KMS-11 (cell line): Measurements from ENCODE around the gene SLC17A7.

Experiments used
- H2AFZ ChIP-seq: fragments of 200-600 bp; sonication (generic); 2 replicates; pipeline ENCODE4 v1.6.1; 2016; ENCODE audit warnings: antibody characterized with exemption, mixed run types, low read depth
- H3K27ac ChIP-seq: fragments of 200-600 bp; sonication (generic); 2 replicates; pipeline ENCODE4 v1.6.1; 2016; ENCODE audit warnings: mild to moderate bottlenecking, mixed run types
- H3K27me3 ChIP-seq: fragments of 200-600 bp; sonication (generic); 2 replicates; pipeline ENCODE4 v1.6.1; 2017; ENCODE audit warnings: mild to moderate bottlenecking, low read depth, mixed run types, moderate library complexity; ENCODE audit not compliant: insufficient read depth
- H3K36me3 ChIP-seq: fragments of 200-600 bp; sonication (generic); 2 replicates; pipeline ENCODE4 v1.6.1; 2017; ENCODE audit warnings: mild to moderate bottlenecking, mixed run types; ENCODE audit not compliant: insufficient read depth
- H3K4me1 ChIP-seq: fragments of 200-600 bp; sonication (generic); 2 replicates; pipeline ENCODE4 v1.6.1; 2016; ENCODE audit warnings: mild to moderate bottlenecking, low read depth, mixed run types; ENCODE audit not compliant: poor library complexity, severe bottlenecking
- H3K4me2 ChIP-seq: fragments of 200-600 bp; sonication (generic); 2 replicates; pipeline ENCODE4 v1.7.0; 2016; ENCODE audit warnings: mild to moderate bottlenecking, mixed run types
- H3K4me3 ChIP-seq: fragments of 200-600 bp; sonication (generic); IDR thresholded peaks from 2 replicates; pipeline ENCODE4 v1.6.1; 2017; ENCODE audit warnings: low read depth, low read length, mixed read lengths; ENCODE audit not compliant: insufficient read depth
- H3K79me2 ChIP-seq: fragments of 200-600 bp; sonication (generic); 2 replicates; pipeline ENCODE4 v1.6.1; 2016; ENCODE audit warnings: low read depth, mixed run types; ENCODE audit not compliant: insufficient read depth
- H3K9ac ChIP-seq: fragments of 200-600 bp; sonication (generic); 2 replicates; pipeline ENCODE4 v1.6.1; 2016; ENCODE audit warnings: mild to moderate bottlenecking, mixed run types
- H4K20me1 ChIP-seq: fragments of 200-600 bp; sonication (generic); 2 replicates; pipeline ENCODE4 v1.6.1; 2016; ENCODE audit warnings: mild to moderate bottlenecking, mixed run types; ENCODE audit not compliant: insufficient read depth
- CTCF ChIP-seq: fragments of 200-600 bp; sonication (generic); conservative IDR thresholded peaks from 2 replicates; pipeline ENCODE4 v1.6.1; 2017; ENCODE audit warnings: low read depth, mild to moderate bottlenecking, antibody characterized with exemption, low read length, moderate library complexity, mixed read lengths

The SLC17A7 gene

DNA sequence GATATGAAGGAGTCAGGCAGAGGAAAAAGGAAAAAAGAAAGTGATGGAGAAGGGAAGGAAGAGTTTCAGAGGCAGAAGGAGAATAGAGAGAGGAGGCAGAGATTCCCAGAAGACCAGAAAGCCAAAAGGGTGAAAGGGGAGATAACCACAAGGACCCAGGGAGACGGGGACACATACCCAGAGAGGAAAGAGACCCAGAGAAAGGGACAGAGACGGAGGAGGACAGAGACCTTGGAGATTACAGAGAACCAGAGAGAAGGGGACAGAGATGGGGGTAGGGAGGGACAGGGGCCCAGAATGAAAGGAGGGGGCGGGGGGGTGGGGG is 19.5 kb downstream of the SLC17A7 start:
- H3K27me3 ChIP-seq, result peaks cover 99% of the 10 kb centered on the region
- no peak overlapping the region for H2AFZ ChIP-seq
- peaks cover 4% of the 10 kb centered on the region for H3K4me1 ChIP-seq
- no peak for TF ChIP-seq CTCF
- no peak overlapping the region for H3K9ac ChIP-seq
- no peak overlapping the region for H3K27ac ChIP-seq
- H3K79me2 ChIP-seq, result no peaks in the 10 kb centered on the region
- H4K20me1 ChIP-seq, result no peaks in the 10 kb centered on the region
- H3K36me3 ChIP-seq, result no peaks in the 10 kb centered on the region
- no peak overlapping the region for H3K4me2 ChIP-seq
- no peak overlapping the region for H3K4me3 ChIP-seq

GRCh38 chr19:49421039-49421877 is 20.1 kb downstream of the SLC17A7 start:
- Histone ChIP-seq H3K27ac (no peak overlapping the region), H3K36me3 (no peaks in the 10 kb centered on the region), H3K4me3 (no peak overlapping the region), H3K9ac (no peak overlapping the region), H3K4me2 (no peak overlapping the region), H4K20me1 (no peaks in the 10 kb centered on the region), H3K27me3 (peaks cover 99% of the 10 kb centered on the region), H3K4me1 (peaks cover 4% of the 10 kb centered on the region), H2AFZ (no peak overlapping the region), H3K79me2 (no peaks in the 10 kb centered on the region)
- no peak for TF ChIP-seq CTCF

- Histone ChIP-seq H3K4me1 (peaks cover 4% of the 10 kb centered on the region), H2AFZ (no peak overlapping the region), H3K79me2 (no peaks in the 10 kb centered on the region), H3K36me3 (no peaks in the 10 kb centered on the region), H3K27me3 (peaks cover 99% of the 10 kb centered on the region), H3K4me3 (no peak overlapping the region), H3K4me2 (no peak overlapping the region), H3K27ac (no peak overlapping the region), H4K20me1 (no peaks in the 10 kb centered on the region), H3K9ac (no peak overlapping the region)
- TF ChIP-seq CTCF, result no peak
These were observed 21.1 kb downstream of the SLC17A7 start for GRCh38 chr19:49420227-49420626.

DNA sequence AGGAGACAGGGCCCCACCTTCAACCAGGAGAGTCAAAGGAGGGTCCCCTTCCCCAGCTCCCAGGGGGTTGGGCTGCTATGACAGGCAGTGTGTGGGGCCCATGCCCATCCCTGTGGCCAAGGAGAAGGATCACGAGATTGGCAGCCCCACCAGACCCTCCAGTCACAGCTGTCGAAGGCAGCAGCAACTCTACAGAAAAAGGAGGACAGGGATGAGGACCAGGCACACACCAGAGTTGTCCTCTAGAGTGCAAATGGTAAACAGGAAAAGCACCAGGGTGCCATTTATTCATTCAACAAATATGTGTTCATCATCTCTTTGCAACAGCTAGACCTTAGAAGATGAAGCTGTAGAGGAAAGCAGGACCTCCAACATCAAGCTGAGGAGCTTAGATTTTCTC is 22.2 kb downstream of the SLC17A7 start:
- Histone ChIP-seq H3K79me2 (no peaks in the 10 kb centered on the region), H3K4me2 (no peak overlapping the region), H4K20me1 (no peaks in the 10 kb centered on the region), H3K27ac (no peak overlapping the region), H3K36me3 (no peaks in the 10 kb centered on the region), H2AFZ (no peak overlapping the region), H3K4me3 (no peak overlapping the region), H3K27me3 (peaks cover 94% of the 10 kb centered on the region), H3K9ac (no peak overlapping the region), H3K4me1 (peaks cover 4% of the 10 kb centered on the region)
- no peak for TF ChIP-seq CTCF
